HG03469 (cell line): ENCODE data around the gene EIF4E2.

Experiments
- ATAC-seq: cut with Tn5 transposase; IDR thresholded peaks from one replicate; pipeline ENCODE4 v1.9.1; 2021; ENCODE audit warnings: mild to moderate bottlenecking, moderate library complexity, moderate number of reproducible peaks; ENCODE audit not compliant: unreplicated experiment

Gene EIF4E2, protein sequence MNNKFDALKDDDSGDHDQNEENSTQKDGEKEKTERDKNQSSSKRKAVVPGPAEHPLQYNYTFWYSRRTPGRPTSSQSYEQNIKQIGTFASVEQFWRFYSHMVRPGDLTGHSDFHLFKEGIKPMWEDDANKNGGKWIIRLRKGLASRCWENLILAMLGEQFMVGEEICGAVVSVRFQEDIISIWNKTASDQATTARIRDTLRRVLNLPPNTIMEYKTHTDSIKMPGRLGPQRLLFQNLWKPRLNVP

GRCh38 chr2:232550354-232551249 is at the start of gene EIF4E2, which contains the start of gene TIGD1:
TSS of gene EIF4E2 (plus strand) at chr2:232550689. CDS start at chr2:232550725, 36 bp downstream.
TSS of gene TIGD1 (minus strand) at chr2:232550557. CDS start at chr2:232549882, 675 bp downstream.
- peak; percentile 90 for ATAC-seq

- ATAC-seq: no peak
Measured at GRCh38 chr2:232501331-232501771, 49.1 kb upstream of the EIF4E2 start.

DNA sequence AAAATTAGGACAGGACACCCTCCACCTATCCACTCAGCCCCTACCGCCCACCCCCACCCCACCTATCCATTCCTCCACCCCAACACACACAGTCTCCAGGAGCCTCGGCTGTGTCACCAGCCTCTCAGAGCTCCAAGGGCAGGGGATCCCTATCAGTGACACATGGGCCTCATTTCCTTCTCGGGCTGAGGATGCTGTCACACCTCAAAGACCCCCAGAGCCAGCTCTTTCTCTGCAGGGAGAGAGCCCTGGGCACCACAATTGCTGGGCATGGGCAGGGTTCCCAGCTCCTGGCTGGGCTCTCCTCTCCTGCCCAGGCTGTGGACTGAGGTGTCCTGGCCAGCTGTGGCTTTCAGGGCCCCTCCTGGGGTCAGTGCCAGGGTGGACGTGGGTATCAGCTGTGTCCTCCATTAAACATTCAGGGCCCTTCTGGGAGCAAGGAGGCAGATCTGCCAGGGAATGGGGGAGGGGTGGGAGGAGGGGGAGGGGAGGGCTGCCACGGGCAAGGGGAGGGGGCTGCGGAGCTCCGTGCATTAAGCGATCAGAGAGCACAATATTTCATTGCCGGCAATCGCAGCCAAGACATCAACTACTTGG is 48.6 kb upstream of the EIF4E2 start:
- no peak for ATAC-seq

DNA sequence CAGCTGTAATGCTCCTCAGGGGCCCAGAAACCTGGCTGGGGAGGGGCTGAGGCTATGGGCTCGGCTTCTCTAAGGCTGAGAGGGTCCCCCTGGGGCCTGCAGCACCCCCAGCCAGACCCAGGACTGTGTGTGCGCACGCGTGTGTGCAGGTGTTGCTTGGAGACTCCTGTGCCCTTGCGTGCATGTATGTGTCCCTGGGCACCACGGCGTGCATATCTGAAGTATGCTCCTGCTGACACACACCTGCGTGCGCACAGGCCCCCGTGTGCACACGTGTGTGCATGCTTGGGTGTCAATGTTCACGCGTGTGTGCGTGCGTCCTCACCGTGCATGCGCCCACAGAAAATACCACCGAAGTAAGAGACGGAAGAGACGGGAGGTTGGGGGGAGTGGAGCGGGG is 48.0 kb upstream of the EIF4E2 start:
- ATAC-seq: no peak

DNA sequence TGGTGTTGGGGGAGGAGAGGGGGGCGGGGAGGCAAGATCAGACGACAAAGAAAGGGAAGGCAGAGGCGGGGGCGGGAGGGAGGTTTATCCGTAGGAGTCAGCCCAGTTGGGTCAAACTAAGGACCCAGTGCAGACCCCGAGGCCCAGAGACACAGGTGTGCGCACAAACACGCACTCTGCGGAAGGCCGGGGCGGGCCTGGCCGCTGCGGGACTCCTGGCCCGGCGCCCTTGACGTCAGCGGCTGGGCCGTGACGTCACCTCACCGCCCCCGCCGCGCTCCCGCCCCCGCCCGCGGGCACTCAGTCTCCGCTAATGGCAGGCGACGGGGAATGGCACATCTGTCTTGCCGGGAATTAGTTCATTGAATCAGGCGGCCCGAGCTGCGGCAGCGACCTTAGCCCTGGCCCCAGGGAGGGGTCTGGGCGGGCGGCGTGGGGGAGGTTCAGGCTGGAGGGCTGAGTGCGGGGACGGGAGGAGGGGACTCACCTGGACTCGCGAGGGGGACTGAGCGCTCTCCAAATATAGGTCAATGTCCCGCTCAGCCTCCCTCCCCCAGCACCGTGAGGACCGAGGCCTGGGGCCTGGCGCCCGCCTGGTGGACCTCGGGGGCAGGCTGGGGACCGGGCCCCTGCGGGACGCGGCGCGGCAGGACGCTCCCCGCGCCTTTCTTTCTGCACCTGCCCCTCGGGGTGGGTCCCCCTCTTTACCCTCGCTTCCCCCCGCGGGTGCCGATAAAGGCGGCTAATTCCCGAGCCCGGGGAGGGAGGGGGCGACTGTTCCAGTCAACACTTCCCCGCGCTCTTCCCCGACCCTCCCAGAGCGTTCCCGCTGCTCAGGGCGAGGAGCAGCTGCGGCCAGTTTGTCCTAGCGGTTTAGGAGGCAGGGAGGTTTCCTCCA is 47.3 kb upstream of the EIF4E2 start:
- ATAC-seq: no peak

- ATAC-seq: no peak
Measured at GRCh38 chr2:232503809-232504323, 46.6 kb upstream of the EIF4E2 start.

DNA sequence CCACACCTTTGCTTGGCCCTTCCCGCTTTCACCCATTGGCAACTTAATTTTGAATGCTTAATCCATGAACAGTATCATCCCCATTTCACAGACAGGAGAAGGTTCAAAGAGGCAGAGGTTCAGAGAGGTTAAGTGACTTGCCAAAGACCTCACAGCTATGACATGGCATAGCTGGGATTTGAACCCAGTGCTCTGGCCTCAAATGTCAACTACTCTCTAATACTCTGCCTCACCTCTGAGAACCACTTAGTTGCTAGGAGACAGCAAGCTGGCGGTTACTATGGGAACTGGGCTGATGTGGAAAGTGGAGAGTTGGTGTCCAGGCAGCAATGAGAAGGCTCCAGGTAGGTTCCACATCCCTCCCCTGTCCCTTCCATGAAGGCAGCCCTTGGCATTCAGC is 46.1 kb upstream of the EIF4E2 start:
- no peak for ATAC-seq

DNA sequence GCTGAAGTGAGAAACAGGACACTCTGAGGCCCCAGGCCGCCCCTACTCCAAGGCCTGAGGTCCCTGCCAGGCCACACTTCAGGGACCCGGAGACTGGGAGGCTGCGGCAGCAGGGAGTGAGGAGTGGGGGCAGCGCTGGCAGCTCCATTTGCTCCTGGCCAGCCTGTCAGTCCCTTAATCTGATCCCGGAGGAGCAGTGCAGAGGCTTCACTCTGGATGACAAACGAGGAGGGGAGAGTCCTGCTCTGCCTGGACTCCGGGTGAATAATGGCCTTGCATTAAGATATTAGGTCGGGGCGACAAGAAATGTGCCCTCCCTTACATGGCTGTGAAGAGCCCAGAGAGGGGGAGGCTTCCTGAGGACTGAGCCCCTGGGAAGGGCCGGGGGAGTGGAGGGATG is 44.6 kb upstream of the EIF4E2 start:
- no peak for ATAC-seq

- ATAC-seq: no peak
Measured at GRCh38 chr2:232506709-232507108, 43.8 kb upstream of the EIF4E2 start.

DNA sequence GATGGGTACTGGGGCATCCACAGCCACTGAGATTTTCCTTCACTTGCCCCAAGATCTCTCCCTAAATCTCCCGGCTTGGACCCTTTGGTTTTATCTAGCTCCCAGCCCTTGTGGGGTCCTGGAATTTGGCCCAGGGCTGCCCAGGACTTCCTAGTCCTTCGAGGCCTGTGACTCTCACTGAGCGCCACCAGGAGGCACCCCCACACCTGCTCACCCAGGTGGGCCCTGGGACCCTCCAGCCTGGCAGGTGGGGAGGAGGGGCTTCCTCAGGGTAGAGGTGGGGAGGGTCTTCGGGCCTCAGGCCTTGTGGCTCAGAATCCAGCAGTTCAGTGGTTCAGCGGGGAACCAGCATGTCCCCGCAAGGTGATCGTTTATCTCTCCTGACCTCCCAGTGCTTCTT is 42.2 kb upstream of the EIF4E2 start:
- no peak for ATAC-seq

GRCh38 chr2:232511336-232511890 is 39.1 kb upstream of the EIF4E2 start:
- no peak for ATAC-seq

DNA sequence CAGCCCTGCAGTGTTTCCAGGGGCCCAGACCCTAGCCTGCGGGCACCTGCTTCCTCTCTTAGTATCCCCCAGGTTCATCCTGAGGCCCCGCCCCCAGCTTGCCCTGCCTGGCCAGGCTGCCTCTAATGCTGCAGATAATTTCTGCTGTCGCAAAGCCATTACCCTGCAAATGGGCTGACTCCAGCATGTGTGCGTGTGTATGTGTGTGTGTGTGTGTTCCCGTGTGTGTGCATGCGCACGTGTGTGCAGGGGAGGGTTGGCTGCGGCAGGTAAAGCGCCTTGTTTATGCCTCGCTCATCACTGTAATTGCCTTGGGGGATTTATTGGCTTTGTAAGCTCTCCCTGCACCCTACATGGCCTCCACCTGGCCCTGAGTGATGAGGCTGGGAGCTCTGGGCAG is 37.9 kb upstream of the EIF4E2 start:
- ATAC-seq: no peak

DNA sequence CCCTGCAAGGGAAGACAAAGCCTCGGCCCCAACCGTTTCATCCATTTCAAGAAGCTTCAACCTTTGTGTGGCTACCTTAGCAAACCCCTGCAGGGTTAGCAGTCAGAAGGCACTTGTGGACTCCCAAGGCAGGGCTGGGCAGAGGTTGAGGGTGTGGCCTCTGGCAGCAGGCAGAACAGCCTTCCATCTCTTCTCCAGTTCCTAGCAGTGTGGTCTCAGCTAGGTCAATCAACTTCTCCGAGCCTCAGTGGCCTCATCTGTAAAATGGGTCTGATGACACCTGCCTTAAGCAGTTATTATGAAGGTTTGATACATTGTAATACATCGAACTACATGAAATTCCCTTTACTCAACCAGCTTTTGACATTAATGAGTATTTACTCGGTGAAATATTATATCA is 37.1 kb upstream of the EIF4E2 start:
- no peak for ATAC-seq

GRCh38 chr2:232515639-232516038 is 34.9 kb upstream of the EIF4E2 start:
- ATAC-seq: no peak

- no peak for ATAC-seq
Measured at GRCh38 chr2:232516551-232516950, 33.9 kb upstream of the EIF4E2 start.

- no peak for ATAC-seq
Measured at GRCh38 chr2:232518844-232519243, 31.6 kb upstream of the EIF4E2 start.

GRCh38 chr2:232519581-232520438 is 30.7 kb upstream of the EIF4E2 start, which contains the start of gene PRSS56:
TSS of gene PRSS56 (plus strand) at chr2:232520388. CDS start at chr2:232520599, 211 bp downstream.
- ATAC-seq: no peak

GRCh38 chr2:232520489-232520888 is 30.0 kb upstream of the EIF4E2 start:
- no peak for ATAC-seq

DNA sequence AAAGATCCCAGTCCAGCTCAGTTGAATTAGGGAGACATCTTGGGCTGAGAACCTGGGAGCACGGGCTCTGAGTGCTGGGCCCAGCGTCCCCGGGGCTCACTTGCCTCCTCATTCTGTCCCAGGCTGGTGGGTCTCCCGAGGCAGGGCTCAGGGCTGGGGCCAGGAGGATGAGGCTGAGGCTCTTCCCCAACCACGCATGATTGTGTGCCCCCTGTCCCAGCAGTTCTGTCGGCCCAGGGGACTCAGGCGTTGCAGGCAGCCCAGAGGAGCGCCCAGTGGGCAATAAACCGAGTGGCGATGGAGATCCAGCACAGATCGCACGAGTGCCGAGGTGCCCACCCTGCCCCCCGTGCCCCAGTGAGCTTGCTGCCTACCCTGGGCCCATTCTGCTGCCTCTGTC is 29.4 kb upstream of the EIF4E2 start:
- no peak for ATAC-seq
